T-helper 2 cell (primary cell): Measurements from ENCODE around the gene AMY1B.
"Not testable (repeated sequence)": the region's sequence is repeated elsewhere in the genome, so short reads cannot be mapped to it uniquely, and the experiment has no call there.

Source experiments
- DNase-seq, 5 experiments: peaks; one replicate each; pipeline versions ENCODE4 v3.0.0 to v3.0.0-alpha.2; 2012 to 2022
- total RNA-seq, 2 donors: gene quantifications; one replicate each; lab custom pipeline; 2026; lab: John Stamatoyannopoulos, UW

AMY1B gene
- total RNA-seq = 0 reads per million in 2 donors

DNA sequence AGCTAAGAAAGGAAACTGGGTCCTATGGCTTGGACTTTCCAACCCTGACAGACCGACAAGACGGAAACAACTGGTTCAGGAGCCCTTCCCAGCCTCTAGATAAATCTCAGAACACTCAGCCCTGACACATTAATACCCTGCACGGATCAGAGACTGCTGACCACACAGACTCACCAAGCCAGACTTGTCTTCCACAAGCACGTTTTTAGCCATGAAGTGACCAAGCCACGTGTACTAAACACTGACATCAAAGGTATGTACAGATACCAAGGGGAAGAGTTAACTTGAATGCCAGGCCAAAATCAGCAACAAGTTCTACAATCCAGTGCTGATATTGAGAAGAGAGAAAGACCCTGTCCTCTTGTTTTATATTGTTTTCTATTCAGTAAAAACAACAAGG lies at the start of gene AMY1B:
TSS of gene AMY1B (minus strand) at position 101 of the 400 bp plus-strand sequence. CDS start 571 bp downstream, outside the sequence.
- DNase-seq = not testable (repeated sequence)

- not testable (repeated sequence) for DNase-seq
Observed at GRCh38 chr1:103745040-103745439, 49.0 kb upstream of the AMY1B start.

- not testable (repeated sequence) for DNase-seq
Observed at GRCh38 chr1:103744449-103744848, 48.4 kb upstream of the AMY1B start.

DNA sequence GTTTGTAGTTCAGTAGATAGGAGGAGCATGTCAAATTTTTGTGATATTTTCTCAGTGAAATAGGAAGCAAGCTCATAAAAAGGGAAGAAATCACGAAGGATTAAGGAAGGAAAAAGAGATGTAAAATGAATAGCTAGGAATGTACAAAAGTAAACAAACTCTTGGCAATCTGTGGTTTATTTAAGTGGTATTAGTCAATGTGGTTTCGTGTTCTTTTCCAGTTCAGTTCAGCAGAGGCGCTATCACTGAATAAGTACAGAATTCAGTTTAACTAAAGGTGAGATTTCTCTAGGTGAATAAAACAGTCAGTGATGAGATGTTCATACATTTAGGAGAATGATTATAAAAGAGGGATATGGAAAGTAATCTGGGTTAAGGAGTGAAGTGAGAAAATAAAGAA lies 42.0 kb upstream of the AMY1B start:
- DNase-seq = not testable (repeated sequence)

DNA sequence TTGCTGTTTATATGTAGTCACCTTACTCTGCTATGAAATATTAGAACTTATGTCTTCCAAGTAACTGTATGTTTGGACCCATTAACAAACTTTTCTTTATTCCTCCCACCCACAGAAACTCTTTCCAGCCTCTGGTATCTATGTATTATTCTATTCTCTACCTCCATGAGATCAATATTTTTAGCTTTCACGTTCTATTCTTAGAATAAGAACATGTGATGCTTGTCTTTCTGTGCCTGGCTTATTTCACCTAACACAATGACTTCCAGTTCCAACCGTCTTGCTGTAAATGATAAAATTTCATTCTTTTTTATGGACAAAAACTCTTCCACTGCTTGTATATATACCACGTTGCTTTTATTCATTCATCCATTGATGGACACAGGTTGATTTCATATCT lies 39.3 kb upstream of the AMY1B start:
- DNase-seq = not testable (repeated sequence)

GRCh38 chr1:103721473-103721872 lies 25.5 kb upstream of the AMY1B start:
- not testable (repeated sequence) for DNase-seq

DNA sequence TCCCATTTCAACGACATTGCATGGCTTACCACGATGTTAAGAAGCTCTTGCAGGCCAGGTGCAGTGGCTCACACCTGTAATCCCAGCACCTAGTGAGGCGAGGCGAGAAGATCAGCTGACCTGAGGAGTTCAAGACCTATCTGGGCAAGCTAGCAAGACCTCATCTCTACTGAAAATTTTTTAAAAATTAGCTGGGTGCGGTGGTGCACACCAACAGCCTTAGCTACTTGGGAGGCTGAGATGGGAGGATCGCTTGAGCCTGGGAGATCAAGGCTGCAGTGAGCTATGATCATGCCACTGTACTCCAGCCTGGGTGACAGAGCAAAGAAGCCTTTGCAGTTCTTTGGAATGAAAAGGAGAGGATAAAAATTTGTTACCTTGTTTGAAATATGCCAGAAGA lies 21.4 kb upstream of the AMY1B start:
- not testable (repeated sequence) for DNase-seq

GRCh38 chr1:103710381-103710780 lies 14.4 kb upstream of the AMY1B start:
- not testable (repeated sequence) for DNase-seq

DNA sequence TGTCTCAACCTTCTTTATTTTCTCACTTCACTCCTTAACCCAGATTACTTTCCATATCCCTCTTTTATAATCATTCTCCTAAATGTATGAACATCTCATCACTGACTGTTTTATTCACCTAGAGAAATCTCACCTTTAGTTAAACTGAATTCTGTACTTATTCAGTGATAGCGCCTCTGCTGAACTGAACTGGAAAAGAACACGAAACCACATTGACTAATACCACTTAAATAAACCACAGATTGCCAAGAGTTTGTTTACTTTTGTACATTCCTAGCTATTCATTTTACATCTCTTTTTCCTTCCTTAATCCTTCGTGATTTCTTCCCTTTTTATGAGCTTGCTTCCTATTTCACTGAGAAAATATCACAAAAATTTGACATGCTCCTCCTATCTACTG lies 11.7 kb upstream of the AMY1B start:
- DNase-seq = not testable (repeated sequence)

DNA sequence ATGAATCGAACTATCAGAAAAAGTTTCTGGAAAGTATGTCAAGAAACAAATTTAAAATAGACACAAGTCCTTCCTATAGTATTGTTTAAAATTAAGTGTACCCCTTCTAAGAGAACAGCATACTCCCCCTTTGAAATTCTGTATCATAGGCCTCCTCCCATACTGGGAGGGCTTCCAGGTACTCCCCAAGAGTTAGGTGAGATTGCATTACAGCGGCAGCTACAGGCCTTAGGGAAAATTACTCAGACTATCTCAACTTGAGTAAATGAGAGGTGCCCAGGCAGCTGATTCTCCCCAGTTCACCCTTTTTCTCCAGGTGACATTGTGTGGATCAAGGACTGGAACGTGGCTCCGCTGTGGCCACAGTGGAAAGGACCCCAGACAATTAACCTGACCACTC lies 5.2 kb upstream of the AMY1B start:
- DNase-seq = not testable (repeated sequence)

- not testable (repeated sequence) for DNase-seq
Observed at GRCh38 chr1:103700669-103701068, 4.7 kb upstream of the AMY1B start.

DNA sequence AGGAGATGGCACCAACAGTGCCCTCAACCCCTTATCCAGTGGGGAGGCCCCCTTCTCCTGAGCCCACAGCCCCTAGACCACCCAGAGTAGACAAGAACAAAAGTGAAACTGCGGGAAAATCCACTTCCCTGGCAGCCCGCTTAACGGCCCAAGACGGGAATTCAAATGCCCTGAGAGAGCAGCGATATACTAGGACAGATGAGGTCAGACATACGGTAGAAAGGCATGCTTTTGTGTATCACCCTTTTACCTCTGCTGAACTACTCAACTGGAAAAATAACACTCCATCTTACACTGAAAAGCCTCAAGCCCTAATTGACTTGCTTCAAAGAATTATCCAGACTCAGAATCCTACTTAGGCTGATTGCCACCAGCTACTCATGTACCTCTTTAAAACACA lies 1.4 kb upstream of the AMY1B start:
- DNase-seq = not testable (repeated sequence)

DNA sequence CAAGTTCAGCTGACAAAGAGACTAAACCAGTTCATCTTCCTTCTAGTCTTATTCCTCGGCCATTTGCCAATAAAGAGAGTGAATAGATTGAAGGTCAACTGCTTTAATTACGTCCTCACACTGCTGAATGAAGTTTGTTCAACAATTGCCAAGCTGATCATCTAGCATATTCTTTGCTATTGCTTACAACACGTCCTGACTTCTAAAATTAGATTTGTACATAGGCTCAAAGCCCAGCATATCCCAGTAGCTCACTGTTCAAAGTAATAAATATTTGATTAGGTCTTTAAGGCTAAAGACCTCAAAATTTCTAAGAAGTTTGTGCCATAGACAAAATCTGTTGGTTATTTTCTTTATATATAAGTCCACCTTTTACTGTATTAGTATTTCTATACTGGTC lies 19.7 kb downstream of the AMY1B start:
- not testable (repeated sequence) for DNase-seq

DNA sequence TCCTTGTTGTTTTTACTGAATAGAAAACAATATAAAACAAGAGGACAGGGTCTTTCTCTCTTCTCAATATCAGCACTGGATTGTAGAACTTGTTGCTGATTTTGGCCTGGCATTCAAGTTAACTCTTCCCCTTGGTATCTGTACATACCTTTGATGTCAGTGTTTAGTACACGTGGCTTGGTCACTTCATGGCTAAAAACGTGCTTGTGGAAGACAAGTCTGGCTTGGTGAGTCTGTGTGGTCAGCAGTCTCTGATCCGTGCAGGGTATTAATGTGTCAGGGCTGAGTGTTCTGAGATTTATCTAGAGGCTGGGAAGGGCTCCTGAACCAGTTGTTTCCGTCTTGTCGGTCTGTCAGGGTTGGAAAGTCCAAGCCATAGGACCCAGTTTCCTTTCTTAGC lies 40.5 kb downstream of the AMY1B start, which contains the start of gene AMY1A:
TSS of gene AMY1A (plus strand) at position 301 of the 400 bp plus-strand sequence. CDS start 571 bp downstream, outside the sequence.
- not testable (repeated sequence) for DNase-seq

GRCh38 chr1:103654133-103654532 lies 41.9 kb downstream of the AMY1B start:
- not testable (repeated sequence) for DNase-seq

GRCh38 chr1:103650889-103651288 lies 45.1 kb downstream of the AMY1B start:
- DNase-seq = not testable (repeated sequence)

DNA sequence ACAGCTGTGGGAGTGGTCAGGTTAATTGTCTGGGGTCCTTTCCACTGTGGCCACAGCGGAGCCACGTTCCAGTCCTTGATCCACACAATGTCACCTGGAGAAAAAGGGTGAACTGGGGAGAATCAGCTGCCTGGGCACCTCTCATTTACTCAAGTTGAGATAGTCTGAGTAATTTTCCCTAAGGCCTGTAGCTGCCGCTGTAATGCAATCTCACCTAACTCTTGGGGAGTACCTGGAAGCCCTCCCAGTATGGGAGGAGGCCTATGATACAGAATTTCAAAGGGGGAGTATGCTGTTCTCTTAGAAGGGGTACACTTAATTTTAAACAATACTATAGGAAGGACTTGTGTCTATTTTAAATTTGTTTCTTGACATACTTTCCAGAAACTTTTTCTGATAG lies 45.7 kb downstream of the AMY1B start:
- not testable (repeated sequence) for DNase-seq

GRCh38 chr1:103643908-103644307 lies 52.1 kb downstream of the AMY1B start:
- DNase-seq = not testable (repeated sequence)

DNA sequence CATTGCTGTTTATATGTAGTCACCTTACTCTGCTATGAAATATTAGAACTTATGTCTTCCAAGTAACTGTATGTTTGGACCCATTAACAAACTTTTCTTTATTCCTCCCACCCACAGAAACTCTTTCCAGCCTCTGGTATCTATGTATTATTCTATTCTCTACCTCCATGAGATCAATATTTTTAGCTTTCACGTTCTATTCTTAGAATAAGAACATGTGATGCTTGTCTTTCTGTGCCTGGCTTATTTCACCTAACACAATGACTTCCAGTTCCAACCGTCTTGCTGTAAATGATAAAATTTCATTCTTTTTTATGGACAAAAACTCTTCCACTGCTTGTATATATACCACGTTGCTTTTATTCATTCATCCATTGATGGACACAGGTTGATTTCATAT lies 54.8 kb downstream of the AMY1B start:
- not testable (repeated sequence) for DNase-seq
